HCT116 (cell line): ENCODE measurements around the gene NT5DC2. TPM values are rescaled to one million over a fixed set of nuclear protein-coding genes. Genes with fewer than 3 reads are reported as not detected.

Experiments used
- ATAC-seq: fragments of 200-7000 bp; cut with Tn5 transposase; 2 replicates; pipeline ENCODE4 v1.9.1; 2020; ENCODE audit warnings: mild to moderate bottlenecking, moderate library complexity
- BruUV-seq: library from RNA; stranded (reverse); fragments of 400-500 nt; replicated peaks from 2 replicates; lab custom pipeline; 2021; lab: Mats Ljungman, UMichigan
- CTCF ChIA-PET: fragments of 300-600 bp; sonication (Branson Sonifier 250); formaldehyde crosslinking; loops from one replicate; lab custom pipeline; 2021; ENCODE audit warnings: antibody characterized with exemption; lab: Charles Lee
- POLR2A ChIA-PET: fragments of 300-600, 350-600 bp; sonication (Branson Sonifier 250); formaldehyde crosslinking; loops from one replicate; lab custom pipeline; 2021; ENCODE audit warnings: antibody characterized with exemption; lab: Charles Lee
- RAD21 ChIA-PET, 2 experiments: fragments of 300-600 bp; sonication (Branson Sonifier 250); formaldehyde crosslinking; loops; one replicate each; lab custom pipeline; 2023; ENCODE audit warnings: low total read pairs in 2 of 2; ENCODE audit not compliant: uncharacterized antibody in 2 of 2, unreplicated experiment in 2 of 2, low non-redundant PET in 1 of 2; lab: Charles Lee
- DNase-seq: peaks from one replicate; pipeline ENCODE4 v3.0.0-alpha.2; 2010; ENCODE audit warnings: low read depth, low spot score
- H2AFZ ChIP-seq: fragments of 200-600 bp; shearing (Covaris generic), sonication (generic); 2 replicates; pipeline ENCODE4 v1.6.1; 2017; ENCODE audit warnings: low read depth, mixed run types, mixed read lengths, antibody characterized with exemption, low read length; ENCODE audit not compliant: poor library complexity, severe bottlenecking
- H3K27ac ChIP-seq: 2 replicates; pipeline ENCODE4 v1.5.1; 2012; ENCODE audit warnings: low read depth, low read length
- H3K27me3 ChIP-seq: fragments of 200-600 bp; sonication (generic); 2 replicates; pipeline ENCODE4 v1.6.1; 2016; ENCODE audit warnings: mixed run types, low read length, mixed read lengths; ENCODE audit not compliant: insufficient read depth
- H3K36me3 ChIP-seq, 2 experiments: fragments of 200-500 bp in 1 of 2; fragments of 200-600 bp in 1 of 2; sonication (Bioruptor generic) in 1 of 2; sonication (generic) in 1 of 2; 2 replicates each; pipeline versions ENCODE4 v1.5.1 to v1.6.1; 2014 to 2016; ENCODE audit warnings: low read length in 2 of 2, inconsistent platforms in 1 of 2, mixed read lengths in 1 of 2, mixed run types in 1 of 2; ENCODE audit not compliant: insufficient read depth in 2 of 2, control insufficient read depth in 1 of 2
- H3K4me1 ChIP-seq, 2 experiments: fragments of 200-600 bp in 1 of 2; sonication (generic) in 1 of 2; 2 replicates each; pipeline versions ENCODE4 v1.5.1 to v1.6.1; 2012 to 2017; ENCODE audit warnings: low read length in 2 of 2, inconsistent platforms in 1 of 2, mild to moderate bottlenecking in 1 of 2, mixed read lengths in 1 of 2, mixed run types in 1 of 2, moderate library complexity in 1 of 2; ENCODE audit not compliant: insufficient read depth in 2 of 2, control insufficient read depth in 1 of 2
- H3K4me2 ChIP-seq: fragments of 200-600 bp; sonication (generic); 2 replicates; pipeline ENCODE4 v1.6.1; 2017; ENCODE audit warnings: mixed run types, low read length, mixed read lengths
- H3K4me3 ChIP-seq, 2 experiments: fragments of 200-600 bp in 1 of 2; sonication (generic) in 1 of 2; replicated peaks in 1 of 2; 2 replicates each; pipeline ENCODE4 v1.5.1; 2011 to 2016; ENCODE audit warnings: low read length in 2 of 2, control low read depth in 1 of 2, low read depth in 1 of 2, mild to moderate bottlenecking in 1 of 2, mixed read lengths in 1 of 2, mixed run types in 1 of 2
- H3K79me2 ChIP-seq: fragments of 200-600 bp; sonication (generic); 2 replicates; pipeline ENCODE4 v1.6.1; 2017; ENCODE audit warnings: mild to moderate bottlenecking, mixed run types, low read length, moderate library complexity, mixed read lengths; ENCODE audit not compliant: insufficient read depth
- H3K9ac ChIP-seq: fragments of 200-600 bp; sonication (generic); 2 replicates; pipeline ENCODE4 v1.6.1; 2016; ENCODE audit warnings: low read length, mixed read lengths
- H3K9me2 ChIP-seq: fragments of 200-600 bp; sonication (generic), shearing (Covaris generic); 2 replicates; pipeline ENCODE4 v1.6.1; 2017; ENCODE audit warnings: mixed run types, mild to moderate bottlenecking, moderate library complexity; ENCODE audit not compliant: insufficient read depth
- H3K9me3 ChIP-seq, 2 experiments: fragments of 200-500 bp in 1 of 2; fragments of 200-600 bp in 1 of 2; sonication (Bioruptor generic) in 1 of 2; sonication (generic) in 1 of 2; 2 replicates each; pipeline ENCODE4 v1.6.1; 2014 to 2017; ENCODE audit warnings: low read length in 2 of 2, mixed read lengths in 2 of 2, inconsistent platforms in 1 of 2, low read depth in 1 of 2, mild to moderate bottlenecking in 1 of 2, mixed run types in 1 of 2, moderate library complexity in 1 of 2; ENCODE audit not compliant: control insufficient read depth in 1 of 2, insufficient read depth in 1 of 2
- H4K20me1 ChIP-seq: fragments of 200-600 bp; sonication (generic), shearing (Covaris generic); 2 replicates; pipeline ENCODE4 v1.6.1; 2017; ENCODE audit warnings: mixed run types, mild to moderate bottlenecking, moderate library complexity; ENCODE audit not compliant: insufficient read depth
- ATF3 ChIP-seq: IDR thresholded peaks from 2 replicates; pipeline ENCODE4 v1.6.1; 2012
- CTCF ChIP-seq, 3 experiments: fragments of 200-600 bp in 1 of 3; sonication (generic) in 1 of 3; IDR thresholded peaks in 2 of 3; conservative IDR thresholded peaks in 1 of 3; 2 replicates each; pipeline ENCODE4 v1.5.1; 2012 to 2017; ENCODE audit warnings: low read depth in 2 of 3, low read length in 2 of 3, antibody characterized with exemption in 1 of 3, borderline replicate concordance in 1 of 3, control low read depth in 1 of 3, mild to moderate bottlenecking in 1 of 3, mixed read lengths in 1 of 3, mixed run types in 1 of 3, moderate library complexity in 1 of 3; ENCODE audit not compliant: insufficient read depth in 1 of 3
- EZH2phosphoT487 ChIP-seq: fragments of 200-600 bp; IDR thresholded peaks from 2 replicates; pipeline ENCODE4 v1.6.1; 2018; ENCODE audit warnings: antibody characterized with exemption, borderline replicate concordance
- FOSL1 ChIP-seq: IDR thresholded peaks from 2 replicates; pipeline ENCODE4 v1.6.1; 2012; ENCODE audit warnings: low read depth
- MAX ChIP-seq: IDR thresholded peaks from 2 replicates; pipeline ENCODE4 v1.6.1; 2012
- POLR2AphosphoS5 ChIP-seq: IDR thresholded peaks from 2 replicates; pipeline ENCODE4 v1.6.1; 2011; ENCODE audit warnings: mild to moderate bottlenecking, low read depth, low read length, moderate library complexity
- RAD21 ChIP-seq: IDR thresholded peaks from 2 replicates; pipeline ENCODE4 v1.6.1; 2012; ENCODE audit warnings: low read depth, mild to moderate bottlenecking
- SIN3A ChIP-seq: IDR thresholded peaks from 2 replicates; pipeline ENCODE4 v1.6.1; 2012; ENCODE audit warnings: low read depth
- SRF ChIP-seq: IDR thresholded peaks from 2 replicates; pipeline ENCODE4 v1.6.1; 2012; ENCODE audit warnings: low read depth
- YY1 ChIP-seq: IDR thresholded peaks from 2 replicates; pipeline ENCODE4 v1.6.1; 2011; ENCODE audit warnings: low read length, low read depth, moderate library complexity, mild to moderate bottlenecking; ENCODE audit not compliant: insufficient replicate concordance; ENCODE audit errors: extremely low read depth
- intact Hi-C: fragments of 100-400 bp; cut with micrococcal nuclease; formaldehyde crosslinking; loops from 2 replicates; pipeline ENCODE4 v1.10.0; 2022
- total RNA-seq: library from RNA; stranded (reverse); gene quantifications from one replicate; pipeline ENCODE4 v1.2.1, GENCODE V29; 2021; ENCODE audit not compliant: unreplicated experiment

NT5DC2 gene
- total RNA-seq, 1 experiment from 2014 or later = 125 TPM

- Histone ChIP-seq H3K9me3 (no peaks in the 10 kb centered on the region), H3K9me2 (no peaks in the 10 kb centered on the region), H3K4me3 (no peak overlapping the region), H3K9ac (no peak overlapping the region), H3K27ac (no peak overlapping the region), H4K20me1 (no peaks in the 10 kb centered on the region), H3K27me3 (no peaks in the 10 kb centered on the region), H3K4me1 (peaks cover 0 to 3% of the 10 kb centered on the region in 2 experiments; a peak in 1 of 4 replicates), H3K4me2 (no peak overlapping the region), H2AFZ (no peak overlapping the region), H3K79me2 (no peaks in the 10 kb centered on the region), H3K36me3 (peaks cover 1 to 6% of the 10 kb centered on the region in 2 experiments; a peak in 3 of 4 replicates)
- ChIA-PET CTCF (no interaction called here), RAD21 (no interaction called here), POLR2A (no interaction called here)
- TF ChIP-seq MAX = no peak
- no peak for TF ChIP-seq SRF
- no peak for TF ChIP-seq FOSL1
- TF ChIP-seq RAD21 = no peak
- no peak for TF ChIP-seq SIN3A
- TF ChIP-seq ATF3 = no peak
- TF ChIP-seq CTCF (IDR thresholded peaks at IDR 0.05 in 2 of 3, conservative IDR thresholded peaks at IDR 0.05 in 1 of 3; ENCODE audit: borderline replicate concordance in 1 of 3, insufficient read depth in 1 of 3, low read depth in 2 of 3, low read length in 2 of 3) = no peak
- no peak for TF ChIP-seq EZH2phosphoT487
- TF ChIP-seq YY1 = no peak
- TF ChIP-seq POLR2AphosphoS5 = no peak
- intact Hi-C loops = no loop called here
- DNase-seq = no peak
- BruUV-seq = no TSS peak
- ATAC-seq = no peak
Measured at GRCh38 chr3:52521881-52522650, 11.6 kb downstream of the NT5DC2 start.
